SW 1271 (cell line): ENCODE data around the gene TMEM229A.
"Not testable (repeated sequence)": the region's sequence is repeated elsewhere in the genome, so short reads cannot be mapped to it uniquely, and the experiment has no call there.

ENCODE experiments used
- DNase-seq, 2 experiments: peaks; one replicate each; lab custom pipeline; 2025; lab: John Stamatoyannopoulos, UW

TMEM229A gene

GRCh38 chr7:124033095-124033806 is 384 bp upstream of the TMEM229A start:
- no peak for DNase-seq

DNA sequence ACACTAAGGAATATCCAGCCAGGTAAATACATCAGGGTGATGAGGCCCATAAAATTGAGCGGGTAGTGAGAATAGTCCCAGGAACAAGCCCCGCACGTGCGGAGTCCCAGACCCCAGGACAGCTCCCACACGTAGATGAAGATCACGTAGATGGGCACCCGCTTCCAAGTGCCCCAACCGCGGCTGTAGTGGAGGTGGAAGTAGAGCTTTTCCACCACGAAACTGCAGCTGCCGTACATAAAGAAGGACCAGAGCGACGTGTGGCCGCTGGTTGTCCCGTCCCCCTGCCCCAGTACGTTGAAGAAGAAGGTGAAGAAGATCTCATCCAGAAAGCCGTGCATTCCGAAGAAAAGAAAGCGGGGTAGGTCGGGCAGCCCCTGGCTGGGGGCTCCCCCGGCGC is 948 bp downstream of the TMEM229A start:
- no peak for DNase-seq

DNA sequence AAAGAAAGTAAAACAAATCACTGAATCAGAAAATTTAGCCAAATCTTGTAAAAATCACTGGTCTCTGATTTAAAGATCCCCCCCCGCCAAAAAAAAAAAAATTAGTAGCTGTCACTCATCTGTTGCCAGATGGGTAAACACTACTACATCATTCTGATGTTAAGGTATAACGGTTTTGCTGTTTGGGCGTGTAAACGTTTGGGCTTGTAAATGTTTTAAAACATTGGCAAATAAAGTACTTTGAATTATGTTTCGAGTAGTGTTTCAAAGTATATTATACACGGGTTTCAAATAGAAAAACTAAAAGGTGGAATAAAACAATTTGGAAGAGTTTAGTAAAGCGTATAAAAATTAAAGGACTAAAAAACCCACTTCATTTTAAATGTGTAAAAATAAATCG is 1.5 kb downstream of the TMEM229A start:
- DNase-seq, result no peak

- DNase-seq, result no peak
Measured at GRCh38 chr7:124030964-124031363, 1.9 kb downstream of the TMEM229A start.

DNA sequence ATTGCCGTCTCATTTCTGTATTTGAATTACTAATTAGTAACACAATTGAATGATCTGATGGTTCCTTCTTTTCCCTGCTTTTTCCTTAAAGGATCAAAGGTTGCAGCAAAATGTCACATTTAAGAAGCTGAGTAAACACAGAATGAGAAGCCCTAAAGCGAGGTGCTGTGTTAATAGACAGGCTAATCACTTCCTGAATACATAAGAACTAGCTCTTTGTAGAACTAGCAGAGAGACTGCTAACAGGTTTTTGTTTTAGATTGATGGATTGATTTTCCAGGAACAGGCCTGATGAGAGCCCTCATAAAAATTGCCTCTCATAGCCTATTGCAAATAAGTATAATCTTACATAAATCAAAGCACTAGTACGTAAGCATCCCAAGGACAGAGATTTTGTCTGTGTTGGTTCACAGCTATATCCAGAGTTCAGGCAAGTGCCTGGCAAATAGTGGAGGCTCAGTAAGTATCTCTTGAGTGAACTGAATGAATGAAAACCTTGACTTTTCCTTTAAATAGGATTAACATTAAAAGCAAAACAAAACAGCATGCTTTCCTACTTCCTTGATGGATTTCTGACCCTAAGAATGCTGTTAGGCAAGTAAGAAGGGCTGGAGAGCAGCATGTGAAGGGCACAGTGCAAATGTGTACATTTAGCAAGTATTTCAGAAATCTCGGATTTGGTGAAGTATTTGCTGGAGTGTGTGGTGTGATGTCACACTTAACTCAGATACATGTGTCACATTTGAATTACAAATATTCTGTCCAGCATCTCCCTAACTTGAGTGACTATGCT is 3.3 kb downstream of the TMEM229A start:
- no peak for DNase-seq

DNA sequence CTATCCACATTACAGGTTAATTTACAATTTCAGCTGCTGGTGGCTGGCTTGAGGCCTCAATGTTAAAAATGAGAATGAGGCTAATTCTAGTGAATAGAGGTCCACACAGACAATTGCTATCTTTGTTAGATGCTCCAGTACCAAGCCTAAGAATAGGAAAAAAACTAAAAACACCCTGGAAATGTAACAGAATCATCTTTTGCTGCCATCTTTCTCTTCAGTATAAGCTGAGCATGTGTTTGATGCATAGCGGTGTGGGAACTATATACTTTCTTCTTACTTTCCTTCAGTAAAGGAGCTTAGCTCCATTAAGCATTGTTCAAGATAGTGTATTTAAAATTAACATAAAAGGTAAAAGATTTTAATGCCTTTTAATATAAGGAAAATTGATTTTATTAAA is 5.6 kb downstream of the TMEM229A start:
- no peak for DNase-seq

DNA sequence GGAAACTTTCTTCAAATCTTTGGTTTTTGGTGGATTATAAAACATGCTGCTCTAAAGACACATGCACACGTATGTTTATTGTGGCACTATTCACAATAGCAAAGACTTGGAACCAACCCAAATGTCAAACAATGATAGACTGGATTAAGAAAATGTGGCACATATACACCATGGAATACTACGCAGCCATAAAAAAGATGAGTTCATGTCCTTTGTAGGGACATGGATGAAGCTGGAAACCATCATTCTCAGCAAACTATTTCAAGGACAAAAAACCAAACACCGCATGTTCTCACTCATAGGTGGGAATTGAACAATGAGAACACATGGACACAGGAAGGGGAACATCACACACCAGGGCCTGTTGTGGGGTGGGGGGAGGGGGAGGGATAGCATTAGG is 8.5 kb downstream of the TMEM229A start:
- not testable (repeated sequence) for DNase-seq

- no peak for DNase-seq
Measured at GRCh38 chr7:124022551-124022950, 10.3 kb downstream of the TMEM229A start.

DNA sequence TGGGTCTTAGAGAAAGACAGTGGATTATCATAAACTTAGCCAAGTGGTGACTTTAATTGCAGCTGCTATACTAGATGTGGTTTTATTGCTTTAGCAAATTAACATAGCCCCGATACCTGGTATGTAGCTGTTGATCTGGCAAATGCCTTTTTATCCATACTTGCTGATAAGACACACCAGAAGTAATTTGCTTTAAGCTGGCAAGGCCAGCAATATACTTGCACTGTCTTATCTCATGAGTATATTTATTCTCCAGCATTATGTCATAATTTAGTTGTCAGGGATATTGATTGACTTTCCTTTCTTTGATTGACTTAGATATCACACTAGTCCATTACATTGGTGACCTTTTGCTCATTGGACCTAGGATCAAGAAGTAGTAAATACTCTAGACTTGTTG is 12.8 kb downstream of the TMEM229A start:
- no peak for DNase-seq

- DNase-seq, result no peak
Measured at GRCh38 chr7:124013306-124013705, 19.6 kb downstream of the TMEM229A start.

GRCh38 chr7:124012864-124013263 is 20.0 kb downstream of the TMEM229A start:
- no peak for DNase-seq

DNA sequence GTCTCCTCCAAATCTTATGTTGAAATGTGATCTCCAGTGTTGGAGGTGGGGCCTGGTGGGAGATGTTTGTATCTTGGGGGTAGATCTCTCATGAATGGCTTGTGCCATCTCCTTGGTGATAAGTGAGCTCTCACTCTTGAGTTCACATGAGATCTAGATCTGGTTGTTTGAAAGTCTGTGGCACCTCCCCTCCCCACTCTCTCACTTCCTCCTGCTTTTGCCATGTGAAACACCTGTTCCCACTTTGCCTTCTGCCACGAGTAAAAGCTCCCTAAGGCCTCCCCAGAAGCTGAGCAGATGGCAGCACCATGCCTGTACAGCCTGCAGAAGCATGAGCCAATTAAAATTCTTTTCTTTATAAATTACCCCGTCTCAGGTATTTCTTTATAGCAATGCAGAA is 23.5 kb downstream of the TMEM229A start:
- no peak for DNase-seq

GRCh38 chr7:124008296-124008695 is 24.6 kb downstream of the TMEM229A start:
- DNase-seq, result not testable (repeated sequence)

- no peak for DNase-seq
Measured at GRCh38 chr7:123999703-124000102, 33.2 kb downstream of the TMEM229A start.

- DNase-seq, result no peak
Measured at GRCh38 chr7:123998921-123999320, 33.9 kb downstream of the TMEM229A start.

- DNase-seq, result no peak
Measured at GRCh38 chr7:123996327-123996625, 36.6 kb downstream of the TMEM229A start.

GRCh38 chr7:123995617-123996326 is 37.1 kb downstream of the TMEM229A start:
- DNase-seq, result no peak

DNA sequence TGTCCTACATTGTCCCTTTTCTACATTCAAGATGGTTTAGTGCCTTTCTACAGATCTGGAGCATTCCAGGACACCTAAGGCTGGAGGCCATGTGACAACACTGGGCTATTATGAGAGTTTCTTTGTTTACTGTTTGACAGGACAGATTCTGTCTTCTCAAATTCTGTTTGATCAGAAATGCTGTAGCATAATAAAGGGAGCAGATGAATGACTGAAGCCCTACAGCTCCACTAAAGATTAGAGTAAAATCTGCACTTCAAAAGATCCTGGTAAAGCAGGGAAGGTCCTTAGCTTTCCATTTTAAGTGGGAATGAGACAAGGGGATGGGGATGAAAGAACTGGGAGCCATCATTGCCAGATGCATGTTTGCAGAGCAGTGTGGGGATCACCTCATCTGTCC is 38.4 kb downstream of the TMEM229A start:
- no peak for DNase-seq

GRCh38 chr7:123993996-123994395 is 38.9 kb downstream of the TMEM229A start:
- DNase-seq, result no peak

DNA sequence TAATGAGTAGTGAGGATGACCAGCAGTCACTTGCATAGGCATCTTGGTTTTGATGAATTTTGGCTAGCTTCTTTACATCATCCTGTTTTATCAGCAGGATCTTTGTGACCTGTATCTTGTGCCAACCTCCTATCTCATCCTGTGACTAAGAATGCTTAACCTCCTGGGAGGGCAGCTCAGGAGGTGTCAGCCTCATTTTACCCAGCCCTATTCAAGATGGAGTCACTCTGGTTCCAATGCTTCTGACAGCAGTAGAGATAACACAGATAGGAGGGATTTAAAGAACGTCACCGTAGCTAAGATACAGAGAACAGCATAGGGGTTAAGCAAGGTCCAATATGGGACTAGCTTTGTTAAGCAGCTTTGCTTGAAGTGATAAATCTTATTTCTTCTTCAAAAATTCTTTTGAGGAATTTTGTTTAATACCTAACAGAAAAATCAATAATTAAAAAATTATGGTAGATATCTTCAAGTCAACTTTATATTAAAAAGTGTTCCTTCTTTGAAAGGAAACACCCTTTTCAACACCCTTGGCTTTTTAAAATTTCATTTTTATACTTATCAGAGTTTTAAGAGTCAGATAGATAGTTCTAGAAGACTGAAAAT is 39.9 kb downstream of the TMEM229A start:
- DNase-seq, result no peak

GRCh38 chr7:123987445-123987844 is 45.4 kb downstream of the TMEM229A start:
- DNase-seq, result no peak
